NCI-H524 (cell line): ENCODE data around the gene SHF.

ENCODE experiments used
- DNase-seq, 2 experiments: peaks; one replicate each; lab custom pipeline; 2025; lab: John Stamatoyannopoulos, UW

The SHF gene

GRCh38 chr15:45126535-45127158 lies 61.1 kb downstream of the SHF start:
- peak; percentile 50 to 74 for DNase-seq

- no peak for DNase-seq
Observed at GRCh38 chr15:45123397-45123796, 64.4 kb downstream of the SHF start.

- DNase-seq = no peak
Observed at GRCh38 chr15:45122719-45123118, 65.0 kb downstream of the SHF start.

GRCh38 chr15:45121706-45122417 lies 65.9 kb downstream of the SHF start:
- no peak for DNase-seq

GRCh38 chr15:45121020-45121419 lies 66.7 kb downstream of the SHF start:
- DNase-seq = no peak

- DNase-seq = no peak
Observed at GRCh38 chr15:45120081-45120972, 67.4 kb downstream of the SHF start.

GRCh38 chr15:45118996-45119395 lies 68.8 kb downstream of the SHF start:
- no peak for DNase-seq

- DNase-seq = peak; percentile 92 to 95
Observed at GRCh38 chr15:45118131-45118588, 69.6 kb downstream of the SHF start.

GRCh38 chr15:45117308-45118130 lies 70.2 kb downstream of the SHF start:
- no peak for DNase-seq
